Fibroblast of lung (primary cell): ENCODE measurements around the gene CORT.

Experiments used
- CTCF ChIP-seq, 2 donors: IDR thresholded peaks in 1 of 2; conservative IDR thresholded peaks in 1 of 2; 1 replicate in 1 of 2; 2 replicates in 1 of 2; pipeline ENCODE4 v1.5.1; 2011 to 2012; ENCODE audit warnings: low read length in 2 of 2, control low read depth in 1 of 2, inconsistent platforms in 1 of 2, low read depth in 1 of 2, mild to moderate bottlenecking in 1 of 2
- EZH2 ChIP-seq: IDR thresholded peaks from 2 replicates; pipeline ENCODE4 v1.5.1; 2012; ENCODE audit warnings: low read length, control low read depth, mild to moderate bottlenecking; ENCODE audit errors: missing control alignments

GRCh38 chr1:10432910-10433700, 16.7 kb upstream of the CORT start:
- TF ChIP-seq CTCF (conservative IDR thresholded peaks at IDR 0.05 in 1 of 2, IDR thresholded peaks at IDR 0.05 in 1 of 2; ENCODE audit: low read depth in 1 of 2, low read length in 2 of 2) (no peak), EZH2 (no peak)
